SK-N-MC (cell line): ENCODE measurements around the gene SVOPL.

Experiments
- EZH2 ChIP-seq: fragments of 200-600 bp; sonication (generic); IDR thresholded peaks from one replicate; pipeline ENCODE4 v1.6.1; 2017; ENCODE audit warnings: antibody characterized with exemption
- POLR2AphosphoS5 ChIP-seq: IDR thresholded peaks from 2 replicates; pipeline ENCODE4 v1.6.1; 2012; ENCODE audit warnings: mild to moderate bottlenecking, low read depth, low read length, borderline replicate concordance

GRCh38 chr7:138669364-138669763 lies 31.8 kb downstream of the SVOPL start:
- no peak for TF ChIP-seq POLR2AphosphoS5
- TF ChIP-seq EZH2 = no peak
